HepG2 (cell line): ENCODE data around the gene RHBDF2. TPM values are rescaled to one million over a fixed set of nuclear protein-coding genes. Genes with fewer than 3 reads are reported as not detected.
A peak's percentile ranks its signal among the peaks of the same experiment; 100 is the strongest.

Source experiments
- ATAC-seq: fragments of 200-7000 bp; cut with Tn5 transposase; 3 replicates; pipeline ENCODE4 v1.9.1; 2020; ENCODE audit warnings: mild to moderate bottlenecking, moderate library complexity
- BruUV-seq: library from RNA; stranded (reverse); fragments of 400-500 nt; replicated peaks from 2 replicates; lab custom pipeline; 2021; lab: Mats Ljungman, UMichigan
- CTCF ChIA-PET: fragments of 300-600 bp; formaldehyde crosslinking; extraction: SDS; loops from one replicate; lab custom pipeline; 2021; ENCODE audit warnings: low total read pairs, inconsistent platforms, low intra/inter-chr PET ratio; lab: Yijun Ruan, JAX
- POLR2A ChIA-PET: fragments of 350-600 bp; sonication (Branson Sonifier 250); formaldehyde crosslinking; loops from one replicate; lab custom pipeline; 2020; ENCODE audit warnings: antibody characterized with exemption, inconsistent platforms; lab: Yijun Ruan, JAX
- DNase-seq: peaks from one replicate; pipeline ENCODE4 v3.0.0-alpha.2; 2015; ENCODE audit warnings: low spot score
- FAIRE-seq: peaks from 3 replicates; lab custom pipeline; 2011; peaks lifted over from hg19 to GRCh38; lab: Jason Lieb, UNC
- H2AFZ ChIP-seq: one replicate; pipeline ENCODE4 v1.6.1; 2011; ENCODE audit warnings: low read length, inconsistent platforms
- H3K27ac ChIP-seq: fragments of 300-600 bp; 3 replicates; pipeline ENCODE4 v1.8.0; 2011; ENCODE audit warnings: mixed run types, mild to moderate bottlenecking, mixed read lengths, low read length, inconsistent platforms; ENCODE audit not compliant: insufficient read depth; ENCODE audit errors: extremely low read length
- H3K27me3 ChIP-seq, 2 experiments: fragments of 200-600 bp in 1 of 2; 2 replicates in 1 of 2; 3 replicates in 1 of 2; pipeline versions ENCODE4 v1.6.0 to v1.8.0; 2011; ENCODE audit warnings: low read length in 2 of 2, mild to moderate bottlenecking in 2 of 2, moderate library complexity in 2 of 2, inconsistent platforms in 1 of 2; ENCODE audit not compliant: insufficient read depth in 2 of 2, control insufficient read depth in 1 of 2
- H3K36me3 ChIP-seq, 2 experiments: fragments of 200-600 bp in 1 of 2; replicated peaks in 1 of 2; 2 replicates in 1 of 2; 3 replicates in 1 of 2; pipeline versions ENCODE4 v1.5.1 to v1.8.0; 2011; ENCODE audit warnings: low read length in 2 of 2, inconsistent platforms in 1 of 2; ENCODE audit not compliant: insufficient read depth in 2 of 2, control insufficient read depth in 1 of 2
- H3K4me1 ChIP-seq: 2 replicates; pipeline ENCODE4 v1.5.1; 2012; ENCODE audit warnings: low read length, inconsistent platforms; ENCODE audit not compliant: insufficient read depth
- H3K4me2 ChIP-seq: 2 replicates; pipeline ENCODE4 v1.6.0; 2011; ENCODE audit warnings: low read depth, low read length, inconsistent platforms
- H3K4me3 ChIP-seq, 3 experiments: fragments of 200-600 bp in 1 of 3; sonication (generic), shearing (Covaris generic) in 1 of 3; replicated peaks in 1 of 3; 2 replicates each; pipeline ENCODE4 v1.5.1; 2011 to 2016; ENCODE audit warnings: low read length in 3 of 3, inconsistent platforms in 2 of 3, low read depth in 2 of 3, mild to moderate bottlenecking in 2 of 3, control low read depth in 1 of 3, mixed read lengths in 1 of 3; ENCODE audit not compliant: insufficient read depth in 1 of 3
- H3K79me2 ChIP-seq: one replicate; pipeline ENCODE4 v1.6.1; 2011; ENCODE audit warnings: low read length, inconsistent platforms; ENCODE audit not compliant: insufficient read depth
- H3K9ac ChIP-seq: 2 replicates; pipeline ENCODE4 v1.6.0; 2011; ENCODE audit warnings: mild to moderate bottlenecking, low read depth, low read length, inconsistent platforms; ENCODE audit not compliant: insufficient read depth
- H3K9me3 ChIP-seq: 2 replicates; pipeline ENCODE4 v1.5.1; 2012; ENCODE audit warnings: mild to moderate bottlenecking, low read length
- H4K20me1 ChIP-seq: 2 replicates; pipeline ENCODE4 v1.6.0; 2011; ENCODE audit warnings: inconsistent platforms, mild to moderate bottlenecking, low read length, moderate library complexity; ENCODE audit not compliant: insufficient read depth
- ASH2L ChIP-seq: fragments of 300-600, 200-600 bp; sonication (generic); IDR thresholded peaks from 2 replicates; pipeline ENCODE4 v1.7.0; 2017; ENCODE audit warnings: low read depth, mild to moderate bottlenecking, moderate library complexity, mixed read lengths, low read length; ENCODE audit not compliant: insufficient read length
- CHD2 ChIP-seq: IDR thresholded peaks from 2 replicates; pipeline ENCODE4 v1.6.1; 2011; ENCODE audit warnings: low read depth, low read length, improper control_type of control experiment
- ERF ChIP-seq: IDR thresholded peaks from 2 replicates; pipeline ENCODE4 v1.6.1; 2018; ENCODE audit warnings: missing biosample characterization, missing genetic modification reagents
- KLF16 ChIP-seq, 2 experiments: sonication (generic) in 1 of 2; formaldehyde crosslinking in 1 of 2; IDR thresholded peaks; 2 replicates each; pipeline versions ENCODE4 v1.6.1 to v1.8.0; 2016 to 2023; ENCODE audit warnings: missing genetic modification reagents in 2 of 2, missing compliant biosample characterization in 1 of 2
- LCORL ChIP-seq, 2 experiments: fragments of 450-650 bp in 1 of 2; sonication (generic) in 1 of 2; formaldehyde crosslinking in 1 of 2; IDR thresholded peaks; 2 replicates each; pipeline versions ENCODE4 v1.5.0 to v1.6.1; 2017 to 2020; ENCODE audit warnings: antibody characterized with exemption in 1 of 2, missing genetic modification reagents in 1 of 2
- MTA1 ChIP-seq: sonication (generic); formaldehyde crosslinking; IDR thresholded peaks from 2 replicates; pipeline ENCODE4 v1.4.0; 2020; ENCODE audit warnings: missing genetic modification reagents, mild to moderate bottlenecking, borderline replicate concordance
- PAX8 ChIP-seq: sonication (generic); formaldehyde crosslinking; IDR thresholded peaks from 2 replicates; pipeline ENCODE4 v1.8.0; 2022; ENCODE audit warnings: mild to moderate bottlenecking, missing genetic modification reagents, borderline replicate concordance
- PRMT3 ChIP-seq: sonication (generic); formaldehyde crosslinking; IDR thresholded peaks from 2 replicates; pipeline ENCODE4 v1.8.1; 2022; ENCODE audit warnings: low read depth, mild to moderate bottlenecking, moderate library complexity, missing genetic modification reagents, borderline replicate concordance
- SP1 ChIP-seq, 2 experiments: fragments of 450-650 bp in 1 of 2; sonication (generic) in 1 of 2; formaldehyde crosslinking in 1 of 2; IDR thresholded peaks; 2 replicates each; pipeline versions ENCODE4 v1.4.0 to v1.6.1; 2016 to 2020; ENCODE audit warnings: missing genetic modification reagents in 1 of 2
- XRCC5 ChIP-seq: fragments of 200-400 bp; formaldehyde crosslinking; optimal IDR thresholded peaks from 2 replicates; pipeline ENCODE3; 2017; ENCODE audit warnings: mild to moderate bottlenecking, low read length
- ZBTB10 ChIP-seq: sonication (generic); formaldehyde crosslinking; IDR thresholded peaks from 2 replicates; pipeline ENCODE4 v1.4.0; 2020; ENCODE audit warnings: missing genetic modification reagents, borderline replicate concordance
- ZFAT ChIP-seq: sonication (generic); formaldehyde crosslinking; conservative IDR thresholded peaks from 2 replicates; pipeline ENCODE4 v1.8.1; 2023; ENCODE audit warnings: missing genetic modification reagents, inconsistent platforms
- ZNF136 ChIP-seq: sonication (generic); formaldehyde crosslinking; IDR thresholded peaks from 2 replicates; pipeline ENCODE4 v1.8.1; 2022; ENCODE audit warnings: low read depth, mild to moderate bottlenecking, moderate library complexity, missing genetic modification reagents
- ZNF24 ChIP-seq: fragments of 450-650 bp; IDR thresholded peaks from 2 replicates; pipeline ENCODE4 v1.6.1; 2017; ENCODE audit warnings: antibody characterized with exemption, mild to moderate bottlenecking
- ZNF44 ChIP-seq: sonication (generic); formaldehyde crosslinking; IDR thresholded peaks from 2 replicates; pipeline ENCODE4 v1.5.1; 2020; ENCODE audit warnings: mild to moderate bottlenecking, missing genetic modification reagents
- ZNF775 ChIP-seq: sonication (generic); formaldehyde crosslinking; IDR thresholded peaks from 2 replicates; pipeline ENCODE4 v1.4.0; 2020; ENCODE audit warnings: missing genetic modification reagents, mild to moderate bottlenecking, moderate library complexity, borderline replicate concordance
- WGBS: methylation state at CpG from one replicate; pipeline ENCODE4 v1.1.6; 2017; ENCODE audit warnings: low lambda C conversion rate; 5-methylcytosine and 5-hydroxymethylcytosine counted together
- in situ Hi-C: cut with HindIII; loops from 2 replicates; pipeline ENCODE4 v1.10.0; 2017; ENCODE audit warnings: low pct_unique_long_range_greater_than_20kb; ENCODE audit not compliant: extremely low pct_ligation_motif_present
- intact Hi-C: fragments of 100-400 bp; cut with micrococcal nuclease; formaldehyde crosslinking; loops from one replicate; pipeline ENCODE4 v1.10.0; 2022; ENCODE audit not compliant: unreplicated experiment
- polyA plus RNA-seq, 8 experiments: library from polyadenylated mRNA; depleted of rRNA in 3 of 8; stranded (reverse) in 7 of 8; unstranded in 1 of 8; fragments of >200 nt; fragmentation: Illumina TruSeq in 4 of 8; extraction: Trizol in 4 of 8; gene quantifications; 2 replicates each; pipeline versions ENCODE4 v1.2.1 to v1.2.3, GENCODE V29; 2011 to 2016; ENCODE audit warnings: low read depth in 4 of 8, missing spikeins in 1 of 8, mixed read lengths in 1 of 8; ENCODE audit not compliant: insufficient read depth in 1 of 8
- total RNA-seq, 5 experiments: library from RNA; depleted of rRNA; stranded (reverse); fragments of >200 nt; fragmentation: Illumina TruSeq; extraction: Trizol; gene quantifications; 2 replicates each; pipeline ENCODE4 v1.2.3, GENCODE V29; 2016; ENCODE audit warnings: low read depth in 1 of 5
- TF ChIP-seq, protein P1 (sequence below): sonication (generic); formaldehyde crosslinking; IDR thresholded peaks from 2 replicates; pipeline ENCODE4 v1.8.0; 2022; ENCODE audit warnings: missing genetic modification reagents, low read depth, mild to moderate bottlenecking, borderline replicate concordance
- TF ChIP-seq, protein P2 (sequence below): sonication (generic); IDR thresholded peaks from 2 replicates; pipeline ENCODE4 v1.6.1; 2016; ENCODE audit warnings: low read depth, borderline replicate concordance

Gene RHBDF2
- total and polyA plus RNA-seq, 2 of the 13 experiments (the other 11 are each of a cell fraction or from before 2014, with no cell fraction given) = 7.8 to 24.2 TPM

- TF ChIP-seq ZBTB10 (CRISPR knock-in tag) = no peak
Observed at GRCh38 chr17:76511668-76512365, 10.6 kb upstream of the RHBDF2 start (continued).

- in situ Hi-C loops = no loop called here
- no peaks in the 10 kb centered on the region for H4K20me1 ChIP-seq
- intact Hi-C loops = no loop called here
- no peak overlapping the region; a peak in 1 of 6 replicates for H3K4me3 ChIP-seq
- ATAC-seq (peak; percentile 51), DNase-seq (peak; percentile 82), FAIRE-seq (peak; percentile 66)
- H3K27ac ChIP-seq = no peak overlapping the region
- peak overlapping the region; percentile 43 for H3K4me2 ChIP-seq
- peaks cover 6 to 46% of the 10 kb centered on the region in 2 experiments; a peak in 4 of 5 replicates for H3K27me3 ChIP-seq
- ChIA-PET CTCF (no interaction called here), POLR2A (interaction anchor here (0.5 to 1.2 kb wide), 7 partner anchors 9 to 1655 kb away, joined by 3 to 11 read pairs (median 4); partner anchors contain the start of gene RHBDF2)
- H3K4me1 ChIP-seq = peaks cover 67% of the 10 kb centered on the region
- H3K79me2 ChIP-seq = no peaks in the 10 kb centered on the region
- H3K9me3 ChIP-seq = no peaks in the 10 kb centered on the region
- no peaks in the 10 kb centered on the region for H3K36me3 ChIP-seq
- H2AFZ ChIP-seq = peak overlapping the region; percentile 32
- WGBS = under 1% methylated on average over 9 of the region's 9 CpGs
- no TSS peak for BruUV-seq
- no peak overlapping the region for H3K9ac ChIP-seq
- TF ChIP-seq KLF16 (CRISPR knock-in tag; IDR thresholded peaks at IDR 0.05) (no peak), PRMT3 (CRISPR knock-in tag) (no peak), ASH2L (no peak), ERF (CRISPR knock-in tag) (no peak), LCORL (IDR thresholded peaks at IDR 0.05) (no peak), LCORL (CRISPR knock-in tag; IDR thresholded peaks at IDR 0.05) (peak; percentile 27; the same call in 1 of the 2 replicates), ZFAT (CRISPR knock-in tag) (no peak), ZNF136 (CRISPR knock-in tag) (no peak), XRCC5 (peak; percentile 16), PAX8 (CRISPR knock-in tag) (no peak), ZNF24 (no peak), ZNF775 (CRISPR knock-in tag) (no peak), ZNF44 (CRISPR knock-in tag) (0 out of 2 replicates have a peak, but pooled peaks have one; percentile 74), MTA1 (CRISPR knock-in tag) (no peak), SP1 (IDR thresholded peaks at IDR 0.05) (no peak), SP1 (CRISPR knock-in tag; IDR thresholded peaks at IDR 0.05) (peak; percentile 57), CHD2 (peak; percentile 85)
- TF ChIP-seq, protein P1, sequence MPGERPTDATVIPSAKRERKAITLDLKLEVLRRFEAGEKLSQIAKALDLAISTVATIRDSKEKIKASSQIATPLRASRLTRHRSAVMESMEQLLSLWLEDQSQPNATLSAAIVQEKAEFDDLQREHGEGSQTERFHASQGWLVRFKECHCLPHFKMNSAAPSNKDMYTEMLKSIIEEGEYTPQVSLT (CRISPR knock-in tag) = no peak
- TF ChIP-seq, protein P2, sequence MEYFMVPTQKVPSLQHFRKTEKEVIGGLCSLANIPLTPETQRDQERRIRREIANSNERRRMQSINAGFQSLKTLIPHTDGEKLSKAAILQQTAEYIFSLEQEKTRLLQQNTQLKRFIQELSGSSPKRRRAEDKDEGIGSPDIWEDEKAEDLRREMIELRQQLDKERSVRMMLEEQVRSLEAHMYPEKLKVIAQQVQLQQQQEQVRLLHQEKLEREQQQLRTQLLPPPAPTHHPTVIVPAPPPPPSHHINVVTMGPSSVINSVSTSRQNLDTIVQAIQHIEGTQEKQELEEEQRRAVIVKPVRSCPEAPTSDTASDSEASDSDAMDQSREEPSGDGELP = peak; percentile 70; the same call in 1 of the 2 replicates
Observed at GRCh38 chr17:76510831-76511244, 9.6 kb upstream of the RHBDF2 start.
